GM18951 (cell line): ENCODE measurements around the gene FAM47A.

Source experiments
- POLR2A ChIP-seq: IDR thresholded peaks from 4 replicates; pipeline ENCODE4 v1.6.1; 2011; ENCODE audit warnings: mild to moderate bottlenecking; ENCODE audit not compliant: insufficient read length, insufficient read depth; ENCODE audit errors: extremely low read depth
- in situ Hi-C: fragments of 300-500 bp; cut with MboI; formaldehyde crosslinking; loops from one replicate; pipeline ENCODE4 v1.12.0; 2022; ENCODE audit warnings: low sequenced_read_pairs, mixed read lengths, inconsistent platforms; ENCODE audit not compliant: unreplicated experiment

FAM47A gene

DNA sequence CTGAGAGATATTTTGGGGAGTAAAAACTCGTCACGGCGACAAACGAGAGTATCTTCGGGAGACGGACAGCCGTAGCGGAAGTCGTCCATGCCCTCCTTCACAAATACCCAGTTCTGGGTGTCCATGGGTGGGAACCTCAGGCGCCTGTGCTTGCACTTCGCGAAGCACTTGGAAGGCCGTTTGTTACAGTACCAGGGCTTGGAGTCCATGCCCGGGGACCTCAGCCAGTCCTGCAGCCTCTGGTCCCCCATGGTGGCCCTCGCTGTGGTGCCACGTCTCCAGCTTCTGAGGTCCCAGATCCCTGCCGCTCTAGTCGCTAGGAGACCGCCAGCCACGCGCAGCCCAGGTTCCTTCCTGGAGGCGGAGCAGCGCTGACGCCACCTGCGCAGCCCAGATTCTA lies at the start of gene FAM47A:
TSS of gene FAM47A (minus strand) at position 287 of the 400 bp plus-strand sequence. CDS start at position 251, 36 bp downstream.
- no peak for TF ChIP-seq POLR2A
- in situ Hi-C loops = no loop called here

- no peak for TF ChIP-seq POLR2A
- in situ Hi-C loops = no loop called here
Measured at GRCh38 chrX:34147345-34147744, 15.2 kb upstream of the FAM47A start.

DNA sequence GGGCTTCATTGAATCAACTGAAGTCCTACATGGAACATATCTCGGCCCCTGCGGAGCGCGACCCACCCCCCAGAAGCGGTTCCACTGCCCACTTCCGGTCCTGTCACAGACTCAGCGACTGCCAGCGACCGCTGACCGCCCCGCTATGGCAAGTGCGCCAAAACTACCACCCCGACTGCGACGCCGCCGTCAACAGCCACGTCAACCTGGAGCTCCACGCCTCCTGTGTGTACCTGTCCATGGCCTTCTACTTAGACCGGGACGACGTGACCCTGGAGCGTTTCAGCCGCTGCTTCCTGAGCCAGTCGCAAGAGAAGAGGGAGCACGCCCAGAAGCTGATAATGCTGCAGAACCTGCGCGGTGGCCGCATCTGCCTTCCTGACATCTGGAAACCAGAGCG lies 14.8 kb upstream of the FAM47A start:
- no peak for TF ChIP-seq POLR2A
- in situ Hi-C loops = no loop called here

DNA sequence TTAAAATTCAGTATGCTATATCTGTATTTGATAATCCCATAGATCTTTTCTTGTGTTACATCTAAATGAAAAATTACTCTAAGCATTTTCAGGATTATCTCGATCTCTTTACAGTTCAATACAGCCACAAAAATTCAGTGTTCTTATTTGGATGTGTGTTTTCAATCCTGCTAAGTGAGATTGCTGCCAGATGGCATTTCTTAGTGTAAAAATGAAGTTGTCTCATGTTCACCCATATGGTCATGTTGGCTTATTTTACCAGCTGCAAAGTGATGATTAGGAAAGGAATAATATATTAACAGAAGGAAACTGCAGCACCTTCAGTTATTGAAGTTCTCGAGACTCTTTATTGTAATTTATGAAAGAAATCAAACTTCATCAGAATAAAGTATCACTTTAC lies 12.1 kb upstream of the FAM47A start:
- in situ Hi-C loops = no loop called here
- TF ChIP-seq POLR2A = no peak

DNA sequence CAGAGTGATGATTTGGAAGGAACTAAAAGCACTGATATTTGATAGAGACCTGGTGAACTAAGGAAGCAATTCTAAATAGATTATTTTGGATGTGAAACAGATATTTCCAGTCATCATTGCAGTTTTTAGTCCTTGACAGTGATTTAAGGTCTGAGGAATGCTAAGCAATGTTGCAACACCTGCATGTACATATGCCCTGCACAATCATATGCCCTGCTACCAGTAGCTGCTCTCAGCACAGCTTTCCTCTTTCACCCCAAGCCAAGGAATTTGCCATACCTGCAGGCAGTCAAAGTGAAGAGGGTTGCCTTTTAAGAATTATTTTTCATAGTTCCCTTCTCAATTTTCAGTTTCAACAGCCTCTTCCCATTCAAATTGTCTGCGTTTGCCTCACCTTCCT lies 8.7 kb upstream of the FAM47A start:
- in situ Hi-C loops = no loop called here
- TF ChIP-seq POLR2A = no peak

GRCh38 chrX:34130980-34131744 lies 952 bp downstream of the FAM47A start:
- in situ Hi-C loops = no loop called here
- TF ChIP-seq POLR2A = no peak

DNA sequence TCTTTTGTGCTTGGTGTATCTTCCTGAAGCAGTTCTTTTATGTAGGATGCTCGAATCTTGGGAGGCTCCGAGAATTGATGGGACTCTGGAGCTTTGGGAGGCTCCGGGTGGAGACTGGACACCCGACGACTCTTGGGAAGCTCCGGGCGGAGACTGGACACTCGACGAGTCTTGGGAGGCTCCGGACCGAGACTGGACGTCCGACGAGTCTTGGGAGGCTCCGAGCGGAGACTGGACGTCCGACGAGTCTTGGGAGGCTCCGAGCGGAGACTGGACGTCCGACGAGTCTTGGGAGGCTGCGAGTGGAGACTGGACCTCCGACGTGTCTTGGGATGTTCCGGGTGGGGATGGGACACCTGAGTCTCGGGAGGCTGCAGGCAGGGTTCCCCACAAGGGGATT lies 1.6 kb downstream of the FAM47A start:
- in situ Hi-C loops = no loop called here
- no peak for TF ChIP-seq POLR2A

GRCh38 chrX:34126011-34126410 lies 6.1 kb downstream of the FAM47A start:
- in situ Hi-C loops = no loop called here
- TF ChIP-seq POLR2A = no peak

GRCh38 chrX:34119122-34119521 lies 13.0 kb downstream of the FAM47A start:
- no peak for TF ChIP-seq POLR2A
- in situ Hi-C loops = no loop called here

DNA sequence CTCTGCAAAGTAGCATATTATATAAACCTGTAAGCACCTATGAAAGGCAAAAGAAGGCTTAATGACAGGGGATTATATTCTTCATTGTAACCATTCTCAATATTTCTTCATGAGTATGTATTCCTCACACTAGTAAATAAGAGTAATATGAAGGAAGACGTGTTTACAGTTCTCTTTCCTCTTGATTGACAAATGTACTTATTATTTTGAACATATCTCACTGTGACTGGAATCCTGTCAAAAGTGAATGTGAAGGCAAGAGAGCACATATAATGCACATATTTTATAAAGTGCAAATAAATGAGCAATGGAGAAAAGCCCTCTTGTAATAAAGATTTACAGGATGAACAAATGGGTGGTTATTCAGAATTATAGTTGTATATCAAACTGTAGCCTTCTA lies 19.7 kb downstream of the FAM47A start:
- in situ Hi-C loops = no loop called here
- TF ChIP-seq POLR2A = no peak
